HFFc6 (cell line): ENCODE measurements around the gene PNPLA7. TPM values are rescaled to one million over a fixed set of nuclear protein-coding genes. Genes with fewer than 3 reads are reported as not detected.

Experiments used
- DNase-seq: peaks from one replicate; pipeline ENCODE4 v3.0.0-alpha.2; 2018
- H3K27ac Mint-ChIP-seq: 2 replicates; pipeline ENCODE4 v1.8.0; 2020; ENCODE audit warnings: mild to moderate bottlenecking, mixed read lengths
- H3K27me3 Mint-ChIP-seq: 2 replicates; pipeline ENCODE4 v1.8.0; 2021; ENCODE audit warnings: mild to moderate bottlenecking, moderate library complexity, mixed read lengths; ENCODE audit not compliant: insufficient read depth
- H3K36me3 Mint-ChIP-seq: 2 replicates; pipeline ENCODE4 v1.8.0; 2021; ENCODE audit warnings: low read depth, mixed read lengths
- H3K4me1 Mint-ChIP-seq: 2 replicates; pipeline ENCODE4 v1.8.0; 2020; ENCODE audit warnings: low read depth, mixed read lengths
- H3K4me3 Mint-ChIP-seq: 2 replicates; pipeline ENCODE4 v1.8.0; 2020; ENCODE audit warnings: mild to moderate bottlenecking, moderate library complexity, mixed read lengths
- H3K9me3 Mint-ChIP-seq: 2 replicates; pipeline ENCODE4 v1.8.0; 2020; ENCODE audit warnings: mild to moderate bottlenecking, mixed read lengths
- total RNA-seq, 6 experiments: library from RNA; stranded (reverse); fragmentation: NEBNext Ultra II Directional; extraction: Animal tissue kit (Norgen Biotek cat#: 25700); gene quantifications; 2 replicates in 1 of 6; 3 replicates in 5 of 6; pipeline ENCODE4 v1.2.3, GENCODE V29; 2021
- TF ChIP-seq, protein P1 (sequence below): fragments of 200-600 bp; sonication (generic); IDR thresholded peaks from 2 replicates; pipeline ENCODE4 v1.5.0; 2021; ENCODE audit warnings: antibody characterized with exemption, mild to moderate bottlenecking

The PNPLA7 gene
- total RNA-seq, 6 experiments from 2014 or later, result 0.20 to 0.90 (median 0.52) TPM

DNA sequence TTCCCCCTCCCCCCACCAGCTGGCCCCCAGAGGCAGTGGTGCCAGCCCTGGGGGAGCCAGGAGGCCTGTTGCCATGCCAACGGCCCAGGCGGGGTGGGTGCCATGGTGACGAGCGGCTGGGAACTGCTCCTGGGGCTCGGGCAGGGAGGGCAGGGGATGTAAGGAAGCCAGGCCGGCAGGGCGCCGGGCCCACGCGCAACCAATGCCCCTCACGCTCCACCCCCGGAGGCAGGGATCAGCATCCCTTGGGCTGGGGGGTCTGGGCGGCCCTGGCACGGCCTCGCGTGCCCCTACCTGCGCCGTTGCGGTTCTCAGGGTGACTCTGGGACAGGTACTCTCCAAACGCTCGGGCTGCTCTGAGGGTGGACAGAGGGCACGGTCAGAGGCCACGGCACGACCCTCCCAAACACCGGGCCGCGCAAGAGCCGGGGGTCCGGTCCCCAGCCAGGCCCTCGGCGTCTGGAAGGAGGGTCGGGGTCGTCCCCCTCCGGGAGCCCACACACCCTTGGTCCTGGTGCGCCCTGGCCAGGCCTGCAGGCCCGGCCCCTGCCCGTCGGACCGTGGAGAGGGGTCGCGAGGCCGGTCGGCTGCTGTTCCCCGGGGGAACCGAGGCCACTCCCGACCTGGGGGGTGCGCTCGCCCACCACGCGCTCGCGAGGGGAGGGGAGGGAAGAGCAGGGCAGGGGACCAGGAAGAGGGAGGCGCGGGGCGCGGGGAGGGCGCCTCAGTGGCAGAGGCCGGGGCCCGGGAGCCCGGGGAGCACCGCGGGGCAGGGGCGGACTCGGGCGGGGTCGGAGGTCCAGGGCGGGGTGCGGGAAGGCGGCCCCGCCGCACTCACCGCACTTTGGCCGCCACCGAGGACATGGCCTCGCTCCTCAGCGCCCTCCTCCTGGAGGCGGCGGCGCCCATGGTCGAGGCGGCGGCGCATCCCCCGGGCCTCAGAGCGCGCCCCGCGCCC lies 91.7 kb downstream of the PNPLA7 start:
- H3K36me3 Mint-ChIP-seq, result no peaks in the 10 kb centered on the region
- H3K4me3 Mint-ChIP-seq, result no peak overlapping the region; the same call in 1 of the 2 replicates
- H3K9me3 Mint-ChIP-seq, result no peaks in the 10 kb centered on the region
- TF ChIP-seq, protein P1, sequence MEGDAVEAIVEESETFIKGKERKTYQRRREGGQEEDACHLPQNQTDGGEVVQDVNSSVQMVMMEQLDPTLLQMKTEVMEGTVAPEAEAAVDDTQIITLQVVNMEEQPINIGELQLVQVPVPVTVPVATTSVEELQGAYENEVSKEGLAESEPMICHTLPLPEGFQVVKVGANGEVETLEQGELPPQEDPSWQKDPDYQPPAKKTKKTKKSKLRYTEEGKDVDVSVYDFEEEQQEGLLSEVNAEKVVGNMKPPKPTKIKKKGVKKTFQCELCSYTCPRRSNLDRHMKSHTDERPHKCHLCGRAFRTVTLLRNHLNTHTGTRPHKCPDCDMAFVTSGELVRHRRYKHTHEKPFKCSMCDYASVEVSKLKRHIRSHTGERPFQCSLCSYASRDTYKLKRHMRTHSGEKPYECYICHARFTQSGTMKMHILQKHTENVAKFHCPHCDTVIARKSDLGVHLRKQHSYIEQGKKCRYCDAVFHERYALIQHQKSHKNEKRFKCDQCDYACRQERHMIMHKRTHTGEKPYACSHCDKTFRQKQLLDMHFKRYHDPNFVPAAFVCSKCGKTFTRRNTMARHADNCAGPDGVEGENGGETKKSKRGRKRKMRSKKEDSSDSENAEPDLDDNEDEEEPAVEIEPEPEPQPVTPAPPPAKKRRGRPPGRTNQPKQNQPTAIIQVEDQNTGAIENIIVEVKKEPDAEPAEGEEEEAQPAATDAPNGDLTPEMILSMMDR, result no peak
- no peak overlapping the region for H3K27ac Mint-ChIP-seq
- H3K4me1 Mint-ChIP-seq, result no peaks in the 10 kb centered on the region
- no peak for DNase-seq
- H3K27me3 Mint-ChIP-seq, result peaks cover 3% of the 10 kb centered on the region; the same call in 1 of the 2 replicates

DNA sequence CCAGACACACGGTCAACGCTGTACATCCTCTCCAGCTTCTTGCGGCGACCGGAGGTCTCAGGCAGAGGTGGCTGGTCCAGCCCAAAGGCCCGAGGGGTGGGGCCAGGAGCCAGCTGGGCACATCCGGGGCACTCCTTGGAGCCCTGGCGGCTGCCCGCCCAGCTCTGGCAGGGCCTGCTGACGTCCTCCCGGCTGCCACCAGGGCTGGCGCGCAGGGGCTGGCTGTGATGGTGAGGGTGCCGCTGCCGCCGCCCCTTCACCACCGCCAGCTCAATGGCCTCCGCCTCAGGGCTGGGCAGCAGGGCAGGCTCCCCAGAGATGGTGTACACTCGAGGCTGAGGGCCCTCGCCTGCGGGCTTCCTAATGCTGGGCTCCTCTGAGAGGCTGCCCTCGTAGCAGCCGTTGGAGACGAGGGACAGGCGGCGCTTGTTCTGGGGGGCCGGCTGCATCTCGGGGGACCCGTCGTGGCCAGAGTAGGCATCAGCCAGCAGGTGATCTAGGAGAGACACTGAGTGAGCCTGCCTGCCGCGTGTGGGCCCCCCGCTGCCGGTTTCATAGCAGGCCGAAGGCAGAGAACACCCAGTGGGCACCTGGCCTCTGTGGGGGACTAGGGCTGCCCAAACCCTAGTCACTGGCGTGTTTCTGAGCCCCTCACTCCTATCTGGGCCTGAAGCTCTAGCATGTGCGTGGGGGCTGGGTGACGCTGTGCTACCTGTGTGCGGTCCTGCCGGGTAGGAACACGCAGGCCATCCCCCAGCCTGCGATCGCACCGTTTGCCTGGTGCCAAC lies 92.6 kb downstream of the PNPLA7 start:
- Mint-ChIP-seq H3K27me3 (no peaks in the 10 kb centered on the region), H3K27ac (no peak overlapping the region), H3K4me3 (peak overlapping the region; percentile 28; the same call in 1 of the 2 replicates), H3K9me3 (no peaks in the 10 kb centered on the region), H3K36me3 (no peaks in the 10 kb centered on the region), H3K4me1 (no peaks in the 10 kb centered on the region)
- no peak for DNase-seq
- TF ChIP-seq, protein P1, result no peak

DNA sequence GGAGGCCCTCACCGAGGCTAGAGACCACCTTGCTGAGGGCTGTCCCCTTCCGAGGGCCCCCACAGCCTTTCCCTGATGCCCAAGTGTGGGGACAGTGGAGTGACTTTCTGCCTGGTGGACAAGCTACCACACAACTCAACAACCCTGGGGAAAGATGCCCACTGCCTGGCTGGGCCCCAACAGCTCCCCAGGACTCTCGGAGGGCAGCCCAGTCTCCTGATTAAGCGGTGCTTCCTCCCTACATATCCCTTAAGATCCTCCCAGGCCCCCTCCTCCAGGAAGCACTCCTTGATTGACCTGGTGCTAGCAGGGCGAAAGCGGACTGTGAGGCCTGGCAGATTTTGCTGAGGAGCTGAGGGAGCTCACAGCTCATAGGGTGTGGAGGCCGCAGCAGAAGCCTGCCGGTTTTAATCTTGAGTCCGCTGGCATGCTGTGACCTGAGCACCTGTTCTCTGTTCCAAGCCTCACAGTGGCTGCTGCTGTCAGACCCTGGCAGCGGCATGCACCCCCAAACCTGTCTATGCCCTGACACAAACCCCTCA lies 93.3 kb downstream of the PNPLA7 start:
- no peaks in the 10 kb centered on the region for H3K4me1 Mint-ChIP-seq
- H3K36me3 Mint-ChIP-seq, result no peaks in the 10 kb centered on the region
- no peak overlapping the region for H3K27ac Mint-ChIP-seq
- no peak overlapping the region for H3K4me3 Mint-ChIP-seq
- H3K9me3 Mint-ChIP-seq, result no peaks in the 10 kb centered on the region
- H3K27me3 Mint-ChIP-seq, result no peaks in the 10 kb centered on the region
- DNase-seq, result no peak
- TF ChIP-seq, protein P1, result no peak

DNA sequence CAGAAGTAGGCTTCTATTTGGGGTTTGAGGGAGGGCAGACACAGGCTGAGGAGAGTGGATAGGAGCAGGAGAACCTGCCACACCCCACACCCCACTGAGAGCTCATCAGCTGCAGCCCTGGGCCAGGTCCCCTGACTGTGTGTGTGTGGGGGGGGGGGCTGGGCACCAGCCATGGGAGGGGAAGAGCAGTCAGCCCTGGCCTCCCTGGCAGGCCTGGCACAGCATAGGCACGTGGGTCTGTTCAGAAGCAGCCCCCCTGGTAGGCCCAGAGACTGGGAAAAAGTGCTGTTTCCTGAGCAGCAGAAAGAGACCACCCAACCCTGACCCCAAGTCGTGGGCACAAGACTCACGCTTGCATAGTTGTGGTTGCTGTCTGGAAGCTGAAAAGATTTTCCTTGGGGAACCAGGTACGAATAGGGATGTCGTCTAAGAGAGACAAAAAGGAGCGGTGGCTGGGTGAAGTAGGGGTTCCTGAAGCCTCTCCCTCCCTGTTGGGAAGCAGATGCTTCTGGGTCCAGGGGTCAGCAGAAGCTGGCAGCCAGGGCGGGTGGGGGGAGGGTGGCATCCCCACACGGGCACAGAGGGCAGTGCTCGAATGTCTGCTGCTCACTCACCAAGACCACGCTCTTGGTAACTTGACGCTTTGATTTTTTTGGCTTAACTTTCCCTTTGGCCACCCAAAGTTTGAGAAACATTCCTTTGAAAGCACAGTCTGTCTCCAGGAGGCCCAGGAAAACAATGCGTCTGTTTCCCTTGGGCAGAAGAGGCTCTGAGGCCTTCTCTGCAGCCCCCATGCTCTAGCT lies 93.9 kb downstream of the PNPLA7 start:
- TF ChIP-seq, protein P1, result no peak
- no peak for DNase-seq
- Mint-ChIP-seq H3K27ac (no peak overlapping the region), H3K36me3 (no peaks in the 10 kb centered on the region), H3K4me1 (no peaks in the 10 kb centered on the region), H3K27me3 (no peaks in the 10 kb centered on the region), H3K9me3 (no peaks in the 10 kb centered on the region), H3K4me3 (no peak overlapping the region; the same call in 1 of the 2 replicates)
